ENCODE data around the gene MSX2.

MSX2 gene

DNA sequence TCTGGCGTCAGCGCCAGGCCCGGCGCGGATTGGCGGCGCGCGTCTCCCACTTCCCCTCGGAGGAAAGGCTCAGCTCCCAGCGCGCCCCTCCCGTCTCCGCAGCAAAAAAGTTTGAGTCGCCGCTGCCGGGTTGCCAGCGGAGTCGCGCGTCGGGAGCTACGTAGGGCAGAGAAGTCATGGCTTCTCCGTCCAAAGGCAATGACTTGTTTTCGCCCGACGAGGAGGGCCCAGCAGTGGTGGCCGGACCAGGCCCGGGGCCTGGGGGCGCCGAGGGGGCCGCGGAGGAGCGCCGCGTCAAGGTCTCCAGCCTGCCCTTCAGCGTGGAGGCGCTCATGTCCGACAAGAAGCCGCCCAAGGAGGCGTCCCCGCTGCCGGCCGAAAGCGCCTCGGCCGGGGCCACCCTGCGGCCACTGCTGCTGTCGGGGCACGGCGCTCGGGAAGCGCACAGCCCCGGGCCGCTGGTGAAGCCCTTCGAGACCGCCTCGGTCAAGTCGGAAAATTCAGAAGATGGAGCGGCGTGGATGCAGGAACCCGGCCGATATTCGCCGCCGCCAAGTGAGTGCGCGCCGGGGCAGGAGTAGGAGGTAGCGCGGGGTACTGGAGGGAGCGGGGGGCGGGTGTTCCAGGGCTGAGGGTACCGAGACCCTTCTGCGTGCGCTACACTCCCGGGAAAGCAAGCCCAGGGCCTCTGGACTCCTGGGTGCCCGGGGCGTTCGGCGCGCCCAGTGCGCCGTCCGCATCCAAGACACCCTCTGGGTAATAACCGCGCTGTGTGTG lies at the start of gene MSX2:
MSX2 (plus strand) TSS at position 99 of the 777 bp plus-strand sequence; CDS start at position 177, 78 bp downstream.
- H3K4me2 ChIP-seq (ENCODE audit: low read depth, low read length, poor library complexity, severe bottlenecking) = no peak within 1 kb of the TSS
- no peaks in the 10 kb centered on the region for H3K9me3 ChIP-seq (ENCODE audit: insufficient read depth, low read depth, low read length)
- no peaks in the 10 kb centered on the region for H3K9me2 ChIP-seq (replicated peaks; ENCODE audit: low read depth, low read length)
- H3K4me1 ChIP-seq (ENCODE audit: insufficient read depth, low read length, poor library complexity, severe bottlenecking) = no peaks in the 10 kb centered on the region
- H3K36me3 ChIP-seq (ENCODE audit: insufficient read depth, low read length) = no peaks in the 10 kb centered on the region
- H3K9ac ChIP-seq (ENCODE audit: low read depth, low read length, poor library complexity, severe bottlenecking) = no peak within 1 kb of the TSS
- no peak within 1 kb of the TSS for H3K4me3 ChIP-seq (ENCODE audit: low read length, poor library complexity, severe bottlenecking)
- no peaks in the 10 kb centered on the region for H3F3A ChIP-seq (ENCODE audit: low read depth)
- H2AFZ ChIP-seq (ENCODE audit: low read length) = no peak within 1 kb of the TSS
- H4K20me1 ChIP-seq (ENCODE audit: insufficient read depth, low read length, poor library complexity, severe bottlenecking) = no peaks in the 10 kb centered on the region
- no peaks in the 10 kb centered on the region for H3K79me2 ChIP-seq (ENCODE audit: insufficient read depth, low read length)
- TF ChIP-seq, protein P1, sequence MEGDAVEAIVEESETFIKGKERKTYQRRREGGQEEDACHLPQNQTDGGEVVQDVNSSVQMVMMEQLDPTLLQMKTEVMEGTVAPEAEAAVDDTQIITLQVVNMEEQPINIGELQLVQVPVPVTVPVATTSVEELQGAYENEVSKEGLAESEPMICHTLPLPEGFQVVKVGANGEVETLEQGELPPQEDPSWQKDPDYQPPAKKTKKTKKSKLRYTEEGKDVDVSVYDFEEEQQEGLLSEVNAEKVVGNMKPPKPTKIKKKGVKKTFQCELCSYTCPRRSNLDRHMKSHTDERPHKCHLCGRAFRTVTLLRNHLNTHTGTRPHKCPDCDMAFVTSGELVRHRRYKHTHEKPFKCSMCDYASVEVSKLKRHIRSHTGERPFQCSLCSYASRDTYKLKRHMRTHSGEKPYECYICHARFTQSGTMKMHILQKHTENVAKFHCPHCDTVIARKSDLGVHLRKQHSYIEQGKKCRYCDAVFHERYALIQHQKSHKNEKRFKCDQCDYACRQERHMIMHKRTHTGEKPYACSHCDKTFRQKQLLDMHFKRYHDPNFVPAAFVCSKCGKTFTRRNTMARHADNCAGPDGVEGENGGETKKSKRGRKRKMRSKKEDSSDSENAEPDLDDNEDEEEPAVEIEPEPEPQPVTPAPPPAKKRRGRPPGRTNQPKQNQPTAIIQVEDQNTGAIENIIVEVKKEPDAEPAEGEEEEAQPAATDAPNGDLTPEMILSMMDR (conservative IDR thresholded peaks at IDR 0.05; ENCODE audit: low read length) = no peak
- no peak for TF ChIP-seq EZH2phosphoT487 (IDR thresholded peaks at IDR 0.05; ENCODE audit: borderline replicate concordance)
- no peaks in the 10 kb centered on the region for H3K27me3 ChIP-seq (ENCODE audit: insufficient read depth, low read length, poor library complexity, severe bottlenecking)

DNA sequence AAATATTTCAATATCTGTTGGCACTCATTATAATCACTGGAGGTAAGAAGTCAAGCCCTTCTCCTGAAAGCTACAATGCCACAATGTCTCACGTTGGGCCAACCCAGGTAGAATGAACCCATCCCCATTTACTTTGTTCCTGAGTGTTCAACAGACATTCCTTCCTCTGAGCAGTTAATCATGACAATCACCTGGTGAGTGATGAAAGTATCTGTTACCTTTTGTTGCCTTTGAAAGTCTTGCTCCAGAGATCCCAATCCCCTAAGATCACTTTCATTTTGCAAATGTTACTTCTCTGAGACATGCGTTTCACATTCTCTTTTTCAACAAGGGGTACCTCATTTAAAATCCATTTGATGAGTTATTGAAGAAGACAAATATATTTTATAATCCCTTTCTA lies 49.3 kb upstream of the MSX2 start:
- Histone ChIP-seq H2AFZ (ENCODE audit: low read length) (no peak overlapping the region), H3K4me1 (ENCODE audit: insufficient read depth, low read length, poor library complexity, severe bottlenecking) (no peaks in the 10 kb centered on the region), H3K36me3 (ENCODE audit: insufficient read depth, low read length) (no peaks in the 10 kb centered on the region), H3K9me3 (ENCODE audit: insufficient read depth, low read depth, low read length) (no peaks in the 10 kb centered on the region), H3K4me3 (ENCODE audit: low read length, poor library complexity, severe bottlenecking) (no peak overlapping the region), H3K4me2 (ENCODE audit: low read depth, low read length, poor library complexity, severe bottlenecking) (no peak overlapping the region), H3K9me2 (replicated peaks; ENCODE audit: low read depth, low read length) (no peaks in the 10 kb centered on the region), H4K20me1 (ENCODE audit: insufficient read depth, low read length, poor library complexity, severe bottlenecking) (no peaks in the 10 kb centered on the region), H3F3A (ENCODE audit: low read depth) (no peaks in the 10 kb centered on the region), H3K79me2 (ENCODE audit: insufficient read depth, low read length) (no peaks in the 10 kb centered on the region), H3K9ac (ENCODE audit: low read depth, low read length, poor library complexity, severe bottlenecking) (no peak overlapping the region), H3K27me3 (ENCODE audit: insufficient read depth, low read length, poor library complexity, severe bottlenecking) (no peaks in the 10 kb centered on the region)
- no peak for TF ChIP-seq EZH2phosphoT487 (IDR thresholded peaks at IDR 0.05; ENCODE audit: borderline replicate concordance)
- TF ChIP-seq, protein P1 (conservative IDR thresholded peaks at IDR 0.05; ENCODE audit: low read length) = no peak

DNA sequence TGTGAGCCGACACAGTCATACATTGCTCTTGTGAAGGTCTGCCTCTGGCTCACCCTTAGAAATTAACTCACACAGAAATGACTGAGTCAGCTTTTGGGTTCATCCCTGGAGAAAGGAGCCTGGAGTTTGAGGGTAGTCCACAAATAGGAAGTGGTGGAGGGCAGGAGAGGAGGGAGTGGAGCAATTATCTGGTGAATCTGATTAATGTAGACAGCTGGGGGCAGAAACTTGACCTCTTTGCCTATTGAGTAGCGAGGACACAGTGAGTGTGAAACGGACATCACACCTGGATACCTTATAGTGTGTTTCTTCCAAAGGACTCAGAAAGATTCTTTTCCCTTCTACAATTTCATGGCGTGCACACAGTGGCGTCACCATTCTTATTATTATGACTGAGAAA lies 48.5 kb upstream of the MSX2 start:
- Histone ChIP-seq H3K9me3 (ENCODE audit: insufficient read depth, low read depth, low read length) (no peaks in the 10 kb centered on the region), H3K9ac (ENCODE audit: low read depth, low read length, poor library complexity, severe bottlenecking) (no peak overlapping the region), H3K4me1 (ENCODE audit: insufficient read depth, low read length, poor library complexity, severe bottlenecking) (no peaks in the 10 kb centered on the region), H2AFZ (ENCODE audit: low read length) (no peak overlapping the region), H3K4me2 (ENCODE audit: low read depth, low read length, poor library complexity, severe bottlenecking) (no peak overlapping the region), H3K79me2 (ENCODE audit: insufficient read depth, low read length) (no peaks in the 10 kb centered on the region), H3K27me3 (ENCODE audit: insufficient read depth, low read length, poor library complexity, severe bottlenecking) (no peaks in the 10 kb centered on the region), H3K4me3 (ENCODE audit: low read length, poor library complexity, severe bottlenecking) (no peak overlapping the region), H3F3A (ENCODE audit: low read depth) (no peaks in the 10 kb centered on the region), H4K20me1 (ENCODE audit: insufficient read depth, low read length, poor library complexity, severe bottlenecking) (no peaks in the 10 kb centered on the region), H3K36me3 (ENCODE audit: insufficient read depth, low read length) (no peaks in the 10 kb centered on the region), H3K9me2 (replicated peaks; ENCODE audit: low read depth, low read length) (no peaks in the 10 kb centered on the region)
- TF ChIP-seq, protein P1 (conservative IDR thresholded peaks at IDR 0.05; ENCODE audit: low read length) = no peak
- TF ChIP-seq EZH2phosphoT487 (IDR thresholded peaks at IDR 0.05; ENCODE audit: borderline replicate concordance) = no peak
